ENCODE measurements around the gene FZD7. TPM values are rescaled to one million over a fixed set of nuclear protein-coding genes. Genes with fewer than 3 reads are reported as not detected.
A peak's percentile ranks its signal among the peaks of the same experiment; 100 is the strongest.

FZD7 gene
- polyA plus RNA-seq, 1 donor (not counting 4 experiments of a cell fraction or from before 2014, with no cell fraction given), result 1.3 TPM

DNA sequence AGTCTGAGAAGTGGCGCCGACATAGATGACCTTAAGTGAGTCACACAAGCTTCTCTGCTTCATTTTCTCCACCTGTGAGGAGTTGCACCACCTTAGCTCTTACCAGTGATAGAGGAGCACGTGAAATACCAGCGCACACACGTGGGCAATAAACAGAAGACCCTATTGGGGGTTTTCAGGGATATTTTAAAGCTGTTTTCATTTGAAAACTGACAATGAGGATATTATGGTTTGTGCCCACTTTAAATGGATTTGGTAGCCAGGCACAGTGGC, 47.3 kb upstream of the FZD7 start:
- TF ChIP-seq EZH2 (IDR thresholded peaks at IDR 0.05; ENCODE audit: low read length), result no peak
- TF ChIP-seq, protein P1, sequence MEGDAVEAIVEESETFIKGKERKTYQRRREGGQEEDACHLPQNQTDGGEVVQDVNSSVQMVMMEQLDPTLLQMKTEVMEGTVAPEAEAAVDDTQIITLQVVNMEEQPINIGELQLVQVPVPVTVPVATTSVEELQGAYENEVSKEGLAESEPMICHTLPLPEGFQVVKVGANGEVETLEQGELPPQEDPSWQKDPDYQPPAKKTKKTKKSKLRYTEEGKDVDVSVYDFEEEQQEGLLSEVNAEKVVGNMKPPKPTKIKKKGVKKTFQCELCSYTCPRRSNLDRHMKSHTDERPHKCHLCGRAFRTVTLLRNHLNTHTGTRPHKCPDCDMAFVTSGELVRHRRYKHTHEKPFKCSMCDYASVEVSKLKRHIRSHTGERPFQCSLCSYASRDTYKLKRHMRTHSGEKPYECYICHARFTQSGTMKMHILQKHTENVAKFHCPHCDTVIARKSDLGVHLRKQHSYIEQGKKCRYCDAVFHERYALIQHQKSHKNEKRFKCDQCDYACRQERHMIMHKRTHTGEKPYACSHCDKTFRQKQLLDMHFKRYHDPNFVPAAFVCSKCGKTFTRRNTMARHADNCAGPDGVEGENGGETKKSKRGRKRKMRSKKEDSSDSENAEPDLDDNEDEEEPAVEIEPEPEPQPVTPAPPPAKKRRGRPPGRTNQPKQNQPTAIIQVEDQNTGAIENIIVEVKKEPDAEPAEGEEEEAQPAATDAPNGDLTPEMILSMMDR (optimal IDR thresholded peaks at IDR 0.05 in 1 of 3, IDR thresholded peaks at IDR 0.05 in 1 of 3, conservative IDR thresholded peaks at IDR 0.05 in 1 of 3; ENCODE audit: extremely low read depth in 1 of 3, insufficient read depth in 2 of 3, low read length in 3 of 3), result no peak
- H3K4me3 ChIP-seq (ENCODE audit: control insufficient read depth in 2 of 3, extremely low read depth in 1 of 3, insufficient read depth in 2 of 3, low read depth in 1 of 3, low read length in 3 of 3), result no peak overlapping the region
- H3K9ac ChIP-seq (ENCODE audit: control insufficient read depth, extremely low read depth, insufficient read depth, low read length), result no peak overlapping the region
- no peaks in the 10 kb centered on the region for H3K9me3 ChIP-seq (ENCODE audit: control insufficient read depth, low read depth, low read length)
- H3K36me3 ChIP-seq (ENCODE audit: control insufficient read depth in 2 of 2, extremely low read depth in 1 of 2, insufficient read depth in 2 of 2, low read length in 2 of 2), result no peaks in the 10 kb centered on the region
- H3K27ac ChIP-seq (ENCODE audit: control insufficient read depth, insufficient read depth, low read length), result no peak overlapping the region
- no peak for FAIRE-seq
- no peaks in the 10 kb centered on the region for H3K9me1 ChIP-seq (ENCODE audit: control insufficient read depth, extremely low read depth, insufficient read depth, low read length)
- peaks cover 7% of the 10 kb centered on the region for H3K4me1 ChIP-seq (ENCODE audit: control insufficient read depth, extremely low read depth, insufficient read depth, low read length)
- H4K20me1 ChIP-seq (ENCODE audit: control insufficient read depth, extremely low read depth, insufficient read depth, low read length), result no peaks in the 10 kb centered on the region
- no peak for DNase-seq (ENCODE audit: low read depth, low spot score)
- no peak overlapping the region for H3K4me2 ChIP-seq (ENCODE audit: control insufficient read depth, extremely low read depth, insufficient read depth, low read depth, low read length)
- H3K27me3 ChIP-seq (ENCODE audit: control insufficient read depth, extremely low read depth, insufficient read depth, low read length), result no peaks in the 10 kb centered on the region
- H2AFZ ChIP-seq (ENCODE audit: control insufficient read depth, low read length), result no peak overlapping the region
- dilution Hi-C loops (cut with MboI; ENCODE audit: extremely low pct_ligation_motif_present, low sequenced_read_pairs), result no loop called here
- no peaks in the 10 kb centered on the region for H3K79me2 ChIP-seq (ENCODE audit: control insufficient read depth, insufficient read depth, low read length)

DNA sequence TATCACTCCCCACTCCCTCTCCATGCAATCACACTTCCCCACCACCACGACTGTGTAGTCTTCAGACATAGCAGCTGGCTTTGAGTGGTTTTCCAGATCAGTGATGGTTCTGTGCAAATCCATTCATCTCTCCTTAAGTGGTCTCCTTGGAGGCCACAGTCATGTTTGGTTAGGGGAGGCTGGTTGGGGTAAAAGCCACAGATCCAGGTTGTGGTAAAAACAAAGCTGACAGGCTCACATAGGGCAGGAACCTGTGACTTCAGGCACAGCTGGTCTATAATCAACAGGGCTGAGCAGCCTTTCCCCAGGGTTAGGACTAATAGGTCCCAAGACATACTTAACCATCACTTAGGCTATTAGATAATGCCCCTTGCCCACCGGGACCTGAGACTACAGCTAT, 46.2 kb upstream of the FZD7 start:
- Histone ChIP-seq H3K9me1 (ENCODE audit: control insufficient read depth, extremely low read depth, insufficient read depth, low read length) (no peaks in the 10 kb centered on the region), H3K4me3 (ENCODE audit: control insufficient read depth in 2 of 3, extremely low read depth in 1 of 3, insufficient read depth in 2 of 3, low read depth in 1 of 3, low read length in 3 of 3) (no peak overlapping the region), H4K20me1 (ENCODE audit: control insufficient read depth, extremely low read depth, insufficient read depth, low read length) (no peaks in the 10 kb centered on the region), H3K36me3 (ENCODE audit: control insufficient read depth in 2 of 2, extremely low read depth in 1 of 2, insufficient read depth in 2 of 2, low read length in 2 of 2) (no peaks in the 10 kb centered on the region), H3K79me2 (ENCODE audit: control insufficient read depth, insufficient read depth, low read length) (no peaks in the 10 kb centered on the region), H3K27me3 (ENCODE audit: control insufficient read depth, extremely low read depth, insufficient read depth, low read length) (no peaks in the 10 kb centered on the region), H3K9ac (ENCODE audit: control insufficient read depth, extremely low read depth, insufficient read depth, low read length) (no peak overlapping the region), H3K27ac (ENCODE audit: control insufficient read depth, insufficient read depth, low read length) (no peak overlapping the region), H2AFZ (ENCODE audit: control insufficient read depth, low read length) (no peak overlapping the region), H3K4me1 (ENCODE audit: control insufficient read depth, extremely low read depth, insufficient read depth, low read length) (peaks cover 7% of the 10 kb centered on the region), H3K4me2 (ENCODE audit: control insufficient read depth, extremely low read depth, insufficient read depth, low read depth, low read length) (no peak overlapping the region), H3K9me3 (ENCODE audit: control insufficient read depth, low read depth, low read length) (no peaks in the 10 kb centered on the region)
- FAIRE-seq, result peak; percentile 29
- dilution Hi-C loops (cut with MboI; ENCODE audit: extremely low pct_ligation_motif_present, low sequenced_read_pairs), result no loop called here
- no peak for DNase-seq (ENCODE audit: low read depth, low spot score)
- TF ChIP-seq, protein P1 (optimal IDR thresholded peaks at IDR 0.05 in 1 of 3, IDR thresholded peaks at IDR 0.05 in 1 of 3, conservative IDR thresholded peaks at IDR 0.05 in 1 of 3; ENCODE audit: extremely low read depth in 1 of 3, insufficient read depth in 2 of 3, low read length in 3 of 3), result no peak
- TF ChIP-seq EZH2 (IDR thresholded peaks at IDR 0.05; ENCODE audit: low read length), result no peak

Data from keratinocyte (primary cell).